CD4-positive, alpha-beta T cell treated with Interleukin-17A for 1 hour (primary cell): Measurements from ENCODE around the gene AP1M1.

Experiments used
- DNase-seq: peaks from one replicate; pipeline ENCODE4 v3.0.0-alpha.2; 2020

The AP1M1 gene

GRCh38 chr19:16208847-16209665 is 11.3 kb downstream of the AP1M1 start:
- no peak for DNase-seq

- no peak for DNase-seq
Observed at GRCh38 chr19:16210168-16210567, 12.5 kb downstream of the AP1M1 start.

- DNase-seq, result no peak
Observed at GRCh38 chr19:16213076-16213475, 15.4 kb downstream of the AP1M1 start.

- no peak for DNase-seq
Observed at GRCh38 chr19:16216744-16217670, 19.3 kb downstream of the AP1M1 start.

GRCh38 chr19:16217716-16218451 is 20.2 kb downstream of the AP1M1 start:
- no peak for DNase-seq

- no peak for DNase-seq
Observed at GRCh38 chr19:16218851-16219250, 21.1 kb downstream of the AP1M1 start.

GRCh38 chr19:16222806-16223205 is 25.1 kb downstream of the AP1M1 start:
- DNase-seq, result no peak

GRCh38 chr19:16223746-16224145 is 26.0 kb downstream of the AP1M1 start:
- no peak for DNase-seq

GRCh38 chr19:16224293-16225045 is 26.8 kb downstream of the AP1M1 start:
- DNase-seq, result no peak

- DNase-seq, result no peak
Observed at GRCh38 chr19:16225279-16226183, 27.8 kb downstream of the AP1M1 start.

- DNase-seq, result no peak
Observed at GRCh38 chr19:16226184-16226591, 28.5 kb downstream of the AP1M1 start.

GRCh38 chr19:16226878-16227836 is 29.4 kb downstream of the AP1M1 start:
- no peak for DNase-seq

GRCh38 chr19:16227837-16228636 is 30.3 kb downstream of the AP1M1 start:
- no peak for DNase-seq

- no peak for DNase-seq
Observed at GRCh38 chr19:16228637-16229321, 31.1 kb downstream of the AP1M1 start.

- DNase-seq, result no peak
Observed at GRCh38 chr19:16229322-16229641, 31.6 kb downstream of the AP1M1 start.

GRCh38 chr19:16232127-16232526 is 34.4 kb downstream of the AP1M1 start:
- DNase-seq, result no peak

GRCh38 chr19:16232568-16232967 is 34.9 kb downstream of the AP1M1 start:
- DNase-seq, result no peak

- DNase-seq, result no peak
Observed at GRCh38 chr19:16233081-16233776, 35.5 kb downstream of the AP1M1 start.
